ENCODE results near the gene PPP2R2D.

Gene PPP2R2D

DNA sequence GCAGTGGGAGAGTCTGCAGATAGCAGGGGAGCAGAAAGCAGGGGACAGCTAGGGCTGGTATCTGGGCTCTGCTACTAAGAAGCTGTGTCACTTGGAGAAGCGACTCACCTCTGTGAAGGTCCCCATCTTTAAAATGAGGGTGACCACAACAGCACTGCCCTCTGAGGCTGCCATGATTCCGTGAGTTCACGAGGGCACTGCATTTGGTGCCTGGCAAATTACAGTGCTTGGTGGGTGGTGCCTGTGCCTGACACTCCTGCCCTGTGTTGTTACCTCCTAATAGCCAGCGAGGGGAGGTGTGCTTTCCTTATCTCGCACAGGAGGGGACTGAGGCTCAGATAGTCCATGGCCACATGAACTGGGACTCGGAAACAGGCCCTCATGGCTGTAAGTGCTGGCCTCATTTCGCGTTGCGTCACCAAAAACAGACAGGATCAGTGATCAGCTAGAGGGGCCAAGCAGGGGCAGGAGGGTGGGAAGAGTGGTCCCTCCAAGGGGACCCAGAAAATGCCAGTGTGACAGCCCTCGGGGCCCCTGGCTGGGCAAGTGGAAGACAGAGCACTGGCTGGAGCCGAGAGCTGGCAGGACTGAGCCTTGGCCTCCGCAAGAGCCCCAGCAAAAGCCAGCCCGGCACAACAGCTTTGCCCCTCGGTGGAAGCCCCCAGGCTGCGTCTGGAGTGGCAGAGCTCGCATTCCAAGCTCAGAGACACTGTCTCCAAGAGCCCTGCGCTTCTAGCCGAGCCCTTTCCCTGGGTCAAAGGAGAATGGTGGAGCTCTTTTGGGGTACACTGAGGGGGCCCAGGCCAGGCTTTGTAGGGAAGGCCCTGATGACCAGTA, 98.3 kb downstream of the PPP2R2D start:
- no peak for DNase-seq (ENCODE audit: low read depth)

DNA sequence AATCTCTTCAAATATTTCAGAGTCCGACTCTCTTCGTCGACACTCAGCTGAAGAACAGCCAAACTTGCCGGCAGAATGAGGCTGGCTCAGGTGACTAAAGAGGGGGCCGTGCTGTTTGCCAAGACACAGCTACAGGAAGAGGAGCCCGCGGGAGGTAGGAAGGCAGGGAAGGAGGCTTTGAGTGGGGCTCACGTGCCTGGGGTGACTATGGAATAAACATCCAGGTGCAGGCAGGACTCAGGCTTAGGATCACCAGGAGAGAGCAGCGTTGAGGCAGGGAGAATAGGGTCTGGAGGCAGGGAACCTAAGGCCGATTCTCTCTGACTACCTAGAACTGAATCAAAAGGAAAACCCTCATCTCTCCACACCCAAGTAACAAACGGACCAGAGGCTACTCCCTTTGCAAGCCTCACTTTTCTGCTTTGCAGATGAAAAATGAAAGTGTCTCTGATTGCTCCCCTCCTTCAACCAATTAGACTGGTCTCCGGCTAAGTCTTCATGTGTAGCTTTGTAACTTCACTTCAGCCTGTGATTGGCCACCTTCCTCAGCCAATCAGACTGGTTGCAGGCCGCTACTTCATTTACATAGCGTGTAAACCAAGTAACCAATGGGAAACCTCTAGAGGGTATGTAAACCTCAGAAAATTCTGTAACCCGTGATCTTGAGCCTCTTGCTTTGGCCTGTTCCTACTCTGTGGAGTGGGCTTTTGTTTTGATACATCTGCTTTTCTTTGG, 100.6 kb downstream of the PPP2R2D start:
- no peak for DNase-seq (ENCODE audit: low read depth)

DNA sequence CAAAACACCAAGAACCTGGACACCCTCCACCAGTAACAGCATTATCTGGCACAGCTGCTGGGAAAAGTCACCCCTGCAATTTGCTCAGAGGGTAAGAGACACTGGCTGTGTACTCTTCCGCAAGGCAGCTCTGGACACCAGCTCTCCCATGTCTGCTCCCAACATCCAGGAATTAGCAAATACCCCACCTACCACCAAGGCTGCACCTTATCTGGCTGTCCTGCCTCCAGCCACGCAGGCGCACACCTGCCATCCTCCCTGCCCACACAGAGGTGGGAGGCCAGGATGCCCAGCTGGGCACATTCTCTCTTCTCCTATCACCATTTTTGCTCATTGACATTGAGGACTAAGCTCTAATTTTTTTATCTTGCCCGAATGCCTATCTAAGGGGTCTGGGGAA, 101.2 kb downstream of the PPP2R2D start:
- DNase-seq (ENCODE audit: low read depth) = no peak

DNA sequence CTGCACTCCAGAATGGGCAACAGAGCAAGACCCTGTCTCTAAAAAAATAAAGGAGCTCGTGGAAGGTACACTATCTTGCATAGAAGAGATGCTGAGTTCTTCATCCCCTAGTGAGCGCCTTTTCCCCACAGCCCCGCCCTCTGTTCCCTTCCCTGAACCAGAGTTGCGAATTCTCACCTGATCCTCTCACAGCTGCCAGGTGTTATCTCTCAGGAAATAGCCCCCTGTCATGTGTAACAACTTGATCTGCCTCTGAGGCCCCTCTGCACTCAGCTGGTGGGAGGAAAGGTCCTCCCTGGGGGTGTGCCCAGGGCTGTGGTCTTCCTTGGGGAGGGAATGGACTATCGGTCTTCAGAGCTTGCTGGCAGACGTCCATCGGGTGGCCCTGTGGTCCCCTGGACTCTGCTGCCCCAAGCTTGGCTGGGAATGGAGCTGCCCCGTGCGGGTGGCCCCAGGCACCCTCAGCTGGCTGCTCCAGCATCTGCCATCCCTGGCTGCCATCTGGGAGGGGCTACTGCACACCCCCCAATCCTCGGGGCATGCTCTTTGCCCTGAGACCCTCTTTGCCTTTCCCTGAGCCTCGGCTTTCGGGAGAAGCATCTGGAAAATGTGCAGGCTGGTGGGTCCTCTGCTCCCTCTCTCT, 102.6 kb downstream of the PPP2R2D start:
- DNase-seq (ENCODE audit: low read depth) = no peak

DNA sequence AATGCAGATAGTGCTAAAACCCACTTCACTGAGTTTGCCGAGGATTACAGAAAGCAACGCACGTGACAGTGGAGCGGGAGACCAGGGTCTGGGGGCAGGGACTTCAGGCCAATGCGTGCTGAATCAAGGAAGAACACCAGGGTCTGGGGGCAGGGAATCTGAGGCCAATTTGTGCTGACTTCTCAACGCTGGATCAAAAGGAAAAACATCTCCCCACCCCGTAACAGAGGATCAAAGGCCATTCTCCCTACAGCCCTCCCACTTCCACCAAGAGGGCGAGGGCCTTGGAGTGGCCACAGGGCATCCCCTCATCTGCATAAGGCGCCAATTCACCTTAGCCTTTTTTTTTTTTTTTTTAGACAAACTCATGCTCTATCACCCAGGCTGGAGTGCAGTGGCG, 103.2 kb downstream of the PPP2R2D start:
- no peak for DNase-seq (ENCODE audit: low read depth)

DNA sequence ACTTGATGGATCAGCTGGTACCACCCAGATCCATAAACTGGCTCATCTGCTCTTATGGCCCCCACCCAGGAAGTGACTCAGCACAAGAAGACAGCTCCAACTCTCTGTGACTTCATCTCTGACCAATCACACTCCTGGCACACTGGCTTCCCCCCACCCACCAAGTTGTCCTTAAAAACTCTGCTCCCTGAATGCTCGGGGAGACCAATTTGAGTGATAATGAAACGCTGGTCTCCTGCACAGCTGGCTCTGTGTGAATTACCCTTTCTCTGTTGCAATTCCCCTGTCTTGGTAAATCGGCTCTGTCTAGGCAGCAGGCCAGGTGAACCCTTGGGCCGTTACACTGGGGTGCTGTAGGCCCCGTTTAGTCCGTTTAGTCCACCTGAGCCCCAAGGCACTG, 104.3 kb downstream of the PPP2R2D start:
- DNase-seq (ENCODE audit: low read depth) = no peak

DNA sequence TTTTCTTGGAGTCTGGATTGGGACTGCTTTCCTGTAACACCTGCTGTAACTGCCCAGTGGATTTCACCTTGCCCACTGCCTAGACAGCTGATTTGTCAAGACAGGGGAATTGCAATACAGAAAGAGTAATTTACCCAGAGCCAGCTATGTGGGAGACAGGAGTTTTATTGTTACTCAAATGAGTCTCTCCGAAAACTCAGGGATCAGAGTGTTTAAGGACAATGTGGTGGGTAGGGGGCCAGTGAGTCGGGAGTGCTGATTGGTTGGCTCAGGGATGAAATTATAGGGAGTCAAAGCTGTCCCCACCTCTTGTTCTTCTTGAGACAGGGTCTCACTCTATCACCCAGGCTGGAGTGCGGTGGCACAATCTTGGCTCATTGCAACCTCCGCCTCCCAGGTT, 106.2 kb downstream of the PPP2R2D start:
- DNase-seq (ENCODE audit: low read depth) = no peak

DNA sequence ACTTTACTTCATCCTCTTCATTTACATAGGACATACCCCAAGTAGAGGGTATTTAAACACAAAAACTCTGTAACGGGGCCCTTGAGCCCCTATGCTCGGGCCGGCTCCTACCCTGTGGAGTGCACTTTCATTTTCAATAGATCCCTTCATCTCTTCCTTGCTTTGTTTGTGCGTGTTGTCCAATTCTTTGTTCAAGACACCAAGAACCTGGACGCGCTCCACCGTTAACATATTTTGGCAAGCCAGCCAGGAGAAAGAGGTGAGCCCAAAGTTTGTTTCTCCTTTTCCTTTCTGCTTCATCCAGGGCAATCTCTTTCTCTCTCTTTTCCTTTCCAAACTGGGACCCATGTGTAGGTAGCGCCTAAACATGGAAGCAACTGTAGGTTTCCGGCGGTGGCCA, 106.9 kb downstream of the PPP2R2D start:
- DNase-seq (ENCODE audit: low read depth) = no peak
